Testis (tissue), 3 donors: Measurements from ENCODE around the gene SLC16A13. TPM values are rescaled to one million over a fixed set of nuclear protein-coding genes. Genes with fewer than 3 reads are reported as not detected.
"Not testable (repeated sequence)": the region's sequence is repeated elsewhere in the genome, so short reads cannot be mapped to it uniquely, and the experiment has no call there.

Experiments
- DNase-seq: peaks from one replicate; pipeline ENCODE4 v3.0.0-alpha.2; 2019
- H3K27ac ChIP-seq, 2 donors: fragments of 200-600 bp; sonication (generic); one replicate each; pipeline ENCODE4 v1.5.1; 2019
- H3K27me3 ChIP-seq: fragments of 200-600 bp; sonication (generic); one replicate; pipeline ENCODE4 v1.5.1; 2019
- H3K36me3 ChIP-seq: fragments of 200-600 bp; sonication (generic); one replicate; pipeline ENCODE4 v1.5.1; 2017; ENCODE audit warnings: low read depth; ENCODE audit errors: missing control alignments
- H3K4me1 ChIP-seq: fragments of 200-600 bp; sonication (generic); one replicate; pipeline ENCODE4 v1.5.1; 2019
- H3K4me3 ChIP-seq, 2 donors: fragments of 200-600 bp; sonication (generic); one replicate each; pipeline ENCODE4 v1.5.1; 2017 to 2019
- H3K9me3 ChIP-seq: fragments of 200-600 bp; sonication (generic); one replicate; pipeline ENCODE4 v1.5.1; 2017
- POLR2A ChIP-seq: fragments of 450-650 bp; IDR thresholded peaks from one replicate; pipeline ENCODE4 v1.6.1; 2017; ENCODE audit warnings: antibody characterized with exemption, mild to moderate bottlenecking, moderate library complexity
- WGBS, 2 donors: methylation state at CpG; one replicate each; pipeline ENCODE4 v1.1.5; 2018; 5-methylcytosine and 5-hydroxymethylcytosine counted together
- intact Hi-C: fragments of 100-400 bp; cut with DNase I; formaldehyde crosslinking; loops from one replicate; pipeline ENCODE4 v1.15.1; 2023; ENCODE audit warnings: low total_unique reads
- microRNA counts, 2 donors: library from miRNA; unstranded; fragments of <30 nt; microRNA quantifications; one replicate each; lab custom pipeline; 2016
- polyA plus RNA-seq: library from polyadenylated mRNA; stranded (reverse); fragments of 350-450 nt; fragmentation: Illumina TruSeq; extraction: RNeasy Lipid Tissue Mini Kit (QIAGEN cat#74804); gene quantifications from one replicate; pipeline ENCODE4 v1.2.3, GENCODE V29; 2014; ENCODE audit warnings: low read depth, low replicate concordance; ENCODE audit not compliant: insufficient read depth
- small RNA-seq, 2 donors: library from RNA; depleted of rRNA; stranded (forward); fragments of <200 nt; gene quantifications; one replicate each; pipeline ENCODE3, GENCODE V24; 2016
- total RNA-seq, 2 donors: library from RNA; depleted of rRNA; stranded (reverse); fragments of >200 nt; gene quantifications; one replicate each; pipeline ENCODE4 v1.2.3, GENCODE V29; 2016
- TF ChIP-seq, protein P1 (sequence below), 3 experiments: fragments of 450-650 bp in 2 of 3; fragments of 200-600 bp in 1 of 3; sonication (generic) in 1 of 3; IDR thresholded peaks; one replicate each; pipeline ENCODE4 v1.5.1; 2016 to 2019; ENCODE audit warnings: antibody characterized with exemption in 3 of 3, mild to moderate bottlenecking in 2 of 3, moderate library complexity in 1 of 3

SLC16A13 gene
- total and polyA plus RNA-seq, 3 donors from 2014 or later, result 1.9 to 2.2 (median 2.0) TPM

GRCh38 chr17:7081341-7082062, 45.7 kb downstream of the SLC16A13 start:
- no peak overlapping the region for H3K27ac ChIP-seq
- no peaks in the 10 kb centered on the region for H3K36me3 ChIP-seq
- WGBS, 2 donors, result 91 to 92% methylated on average over 16 of the region's 16 CpGs
- no peak overlapping the region for H3K4me3 ChIP-seq
- no peaks in the 10 kb centered on the region for H3K27me3 ChIP-seq
- H3K4me1 ChIP-seq, result no peaks in the 10 kb centered on the region
- no peaks in the 10 kb centered on the region for H3K9me3 ChIP-seq
- no peak for DNase-seq
- intact Hi-C loops, result no loop called here
- TF ChIP-seq, protein P1, sequence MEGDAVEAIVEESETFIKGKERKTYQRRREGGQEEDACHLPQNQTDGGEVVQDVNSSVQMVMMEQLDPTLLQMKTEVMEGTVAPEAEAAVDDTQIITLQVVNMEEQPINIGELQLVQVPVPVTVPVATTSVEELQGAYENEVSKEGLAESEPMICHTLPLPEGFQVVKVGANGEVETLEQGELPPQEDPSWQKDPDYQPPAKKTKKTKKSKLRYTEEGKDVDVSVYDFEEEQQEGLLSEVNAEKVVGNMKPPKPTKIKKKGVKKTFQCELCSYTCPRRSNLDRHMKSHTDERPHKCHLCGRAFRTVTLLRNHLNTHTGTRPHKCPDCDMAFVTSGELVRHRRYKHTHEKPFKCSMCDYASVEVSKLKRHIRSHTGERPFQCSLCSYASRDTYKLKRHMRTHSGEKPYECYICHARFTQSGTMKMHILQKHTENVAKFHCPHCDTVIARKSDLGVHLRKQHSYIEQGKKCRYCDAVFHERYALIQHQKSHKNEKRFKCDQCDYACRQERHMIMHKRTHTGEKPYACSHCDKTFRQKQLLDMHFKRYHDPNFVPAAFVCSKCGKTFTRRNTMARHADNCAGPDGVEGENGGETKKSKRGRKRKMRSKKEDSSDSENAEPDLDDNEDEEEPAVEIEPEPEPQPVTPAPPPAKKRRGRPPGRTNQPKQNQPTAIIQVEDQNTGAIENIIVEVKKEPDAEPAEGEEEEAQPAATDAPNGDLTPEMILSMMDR (IDR thresholded peaks at IDR 0.05), result no peak
- no peak for TF ChIP-seq POLR2A

DNA sequence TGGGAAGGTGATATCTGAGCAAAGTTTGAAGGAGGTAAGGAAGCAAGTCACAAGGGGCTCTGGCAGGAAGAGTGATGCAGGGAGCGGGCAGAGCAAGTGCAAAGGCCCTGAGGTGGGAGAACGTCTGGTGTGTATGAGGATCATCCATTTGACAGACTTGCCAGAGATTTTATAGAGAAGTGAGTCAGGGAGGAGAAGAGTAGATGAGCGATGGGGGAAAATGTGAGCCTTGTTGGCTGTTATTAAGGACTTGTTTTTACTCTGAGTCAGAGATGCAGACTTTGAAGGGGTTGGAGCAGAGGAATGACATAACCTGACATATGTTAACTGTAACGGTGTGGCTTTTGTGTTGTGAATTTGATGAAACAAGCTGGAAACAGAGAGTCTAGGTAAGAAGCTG, 47.8 kb downstream of the SLC16A13 start:
- H3K4me3 ChIP-seq, result no peak overlapping the region
- WGBS, 2 donors, result 88 to 93% methylated on average over 4 of the region's 4 CpGs
- H3K36me3 ChIP-seq, result no peaks in the 10 kb centered on the region
- no peak for TF ChIP-seq POLR2A
- TF ChIP-seq, protein P1 (IDR thresholded peaks at IDR 0.05), result no peak
- no peaks in the 10 kb centered on the region for H3K9me3 ChIP-seq
- no peaks in the 10 kb centered on the region for H3K4me1 ChIP-seq
- DNase-seq, result no peak
- H3K27ac ChIP-seq, result no peak overlapping the region
- H3K27me3 ChIP-seq, result no peaks in the 10 kb centered on the region
- intact Hi-C loops, result no loop called here

- H3K4me3 ChIP-seq, result no peak overlapping the region
- WGBS, 2 donors, result 64 to 67% methylated on average over 7 of the region's 7 CpGs
- no peaks in the 10 kb centered on the region for H3K36me3 ChIP-seq
- no peak for DNase-seq
- TF ChIP-seq, protein P1 (IDR thresholded peaks at IDR 0.05), result no peak
- H3K4me1 ChIP-seq, result no peaks in the 10 kb centered on the region
- H3K9me3 ChIP-seq, result no peaks in the 10 kb centered on the region
- H3K27ac ChIP-seq, result no peak overlapping the region
- intact Hi-C loops, result no loop called here
- no peaks in the 10 kb centered on the region for H3K27me3 ChIP-seq
Measured at GRCh38 chr17:7084088-7084487, 48.3 kb downstream of the SLC16A13 start.

DNA sequence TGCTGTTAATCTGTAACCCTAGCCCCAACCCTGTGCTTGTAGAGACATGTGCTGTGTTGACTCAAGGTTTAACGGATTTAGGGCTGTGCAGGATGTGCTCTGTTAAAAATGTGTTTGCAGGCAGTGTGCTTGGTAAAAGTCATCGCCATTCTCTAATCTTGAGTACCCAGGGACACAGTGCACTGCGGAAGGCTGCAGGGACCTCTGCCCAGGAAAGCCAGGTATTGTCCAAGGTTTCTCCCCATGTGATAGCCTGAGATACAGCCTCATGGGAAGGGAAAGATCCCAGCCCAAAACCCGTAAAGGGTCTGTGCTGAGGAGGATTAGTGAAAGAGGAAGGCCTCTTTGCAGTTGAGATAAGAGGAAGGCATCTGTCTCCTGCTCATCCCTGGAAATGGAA, 52.6 kb downstream of the SLC16A13 start:
- DNase-seq, H3K4me1 ChIP-seq, H3K27me3 ChIP-seq, H3K36me3 ChIP-seq, H3K9me3 ChIP-seq, H3K27ac ChIP-seq, H3K4me3 ChIP-seq, intact Hi-C loops: not testable (repeated sequence)
- 31 to 49% methylated on average over 4 of the region's 4 CpGs for WGBS, 2 donors

- H3K27ac ChIP-seq, H3K27me3 ChIP-seq, DNase-seq, H3K36me3 ChIP-seq, H3K4me1 ChIP-seq, H3K4me3 ChIP-seq, H3K9me3 ChIP-seq, intact Hi-C loops: not testable (repeated sequence)
- WGBS, 2 donors, result 92 to 94% methylated on average over 6 of the region's 6 CpGs
Measured at GRCh38 chr17:7089570-7089969, 53.8 kb downstream of the SLC16A13 start.

MicroRNAs encoded within 50 kb of the gene (microRNA counts, 767-probe panel; counts per million panel counts)
- microRNA hsa-miR-195-5p (lab: Ali Mortazavi, UCI), result 7,043 to 7,217 counts per million in 2 donors
- microRNA hsa-miR-497-5p (lab: Ali Mortazavi, UCI), result 5,958 to 6,203 counts per million in 2 donors

Small RNAs within 50 kb of the gene (small RNA-seq; reads per million reads assigned to genes)
- 0 reads per million in 2 donors for gene AC120057.1

Other genes with a start within 250 kb of the SLC16A13 start
- 10 to 100 TPM in 1 of 2 donors, 1 to 10 TPM in 1; 7.0 to 15.6 TPM for gene TEKT1, start 204.3 kb upstream of the SLC16A13 start, total RNA-seq
- gene TEKT1, start 204.3 kb upstream of the SLC16A13 start, polyA plus RNA-seq, result 61.3 TPM
- under 1 TPM; 0.24 to 0.25 TPM for gene ALOX12, start 40.0 kb upstream of the SLC16A13 start, total RNA-seq
- 0.50 TPM for gene ALOX12, start 40.0 kb upstream of the SLC16A13 start, polyA plus RNA-seq
- 100 to 1,000 TPM; 208 to 314 TPM for gene RNASEK, start 23.4 kb upstream of the SLC16A13 start, total RNA-seq
- gene RNASEK, start 23.4 kb upstream of the SLC16A13 start, polyA plus RNA-seq, result 317 TPM
- gene BCL6B, start 13.0 kb upstream of the SLC16A13 start, total RNA-seq, result 1 to 10 TPM; 2.5 to 3.5 TPM
- 4.6 TPM for gene BCL6B, start 13.0 kb upstream of the SLC16A13 start, polyA plus RNA-seq
- 1 to 10 TPM in 1 of 2 donors, under 1 TPM in 1; 0.55 to 2.0 TPM for gene SLC16A11, start 8.1 kb downstream of the SLC16A13 start, total RNA-seq
- gene SLC16A11, start 8.1 kb downstream of the SLC16A13 start, polyA plus RNA-seq, result 3.0 TPM
- 1 to 10 TPM; 3.5 to 3.8 TPM for gene CLEC10A, start 44.2 kb downstream of the SLC16A13 start, total RNA-seq
- gene CLEC10A, start 44.2 kb downstream of the SLC16A13 start, polyA plus RNA-seq, result 11.7 TPM
- 1 to 10 TPM in 1 of 2 donors, under 1 TPM in 1; 0.47 to 1.1 TPM for gene ASGR2, start 78.8 kb downstream of the SLC16A13 start, total RNA-seq
- 2.6 TPM for gene ASGR2, start 78.8 kb downstream of the SLC16A13 start, polyA plus RNA-seq
- 10 to 100 TPM; 11.5 to 19.1 TPM for gene ASGR1, start 143.4 kb downstream of the SLC16A13 start, total RNA-seq
- gene ASGR1, start 143.4 kb downstream of the SLC16A13 start, polyA plus RNA-seq, result 21.3 TPM
- 10 to 100 TPM; 26.3 to 49.8 TPM for gene DLG4, start 183.8 kb downstream of the SLC16A13 start, total RNA-seq
- gene DLG4, start 183.8 kb downstream of the SLC16A13 start, polyA plus RNA-seq, result 45.9 TPM
- 100 to 1,000 TPM; 298 to 458 TPM for gene ACADVL, start 183.9 kb downstream of the SLC16A13 start, total RNA-seq
- 334 TPM for gene ACADVL, start 183.9 kb downstream of the SLC16A13 start, polyA plus RNA-seq
- gene DVL2, start 198.5 kb downstream of the SLC16A13 start, total RNA-seq, result 100 to 1,000 TPM in 1 of 2 donors, 10 to 100 TPM in 1; 81.3 to 102 TPM
- 43.6 TPM for gene DVL2, start 198.5 kb downstream of the SLC16A13 start, polyA plus RNA-seq
- gene PHF23, start 203.4 kb downstream of the SLC16A13 start, total RNA-seq, result 10 to 100 TPM; 54.9 to 61.6 TPM
- 53.4 TPM for gene PHF23, start 203.4 kb downstream of the SLC16A13 start, polyA plus RNA-seq
- 100 to 1,000 TPM; 521 to 683 TPM for gene GABARAP, start 206.4 kb downstream of the SLC16A13 start, total RNA-seq
- gene GABARAP, start 206.4 kb downstream of the SLC16A13 start, polyA plus RNA-seq, result 1,171 TPM
- 10 to 100 TPM; 86.4 to 94.0 TPM for gene CTDNEP1, start 215.7 kb downstream of the SLC16A13 start, total RNA-seq
- gene CTDNEP1, start 215.7 kb downstream of the SLC16A13 start, polyA plus RNA-seq, result 138 TPM
- gene ELP5, start 216.2 kb downstream of the SLC16A13 start, total RNA-seq, result 100 to 1,000 TPM; 107 to 123 TPM
- 295 TPM for gene ELP5, start 216.2 kb downstream of the SLC16A13 start, polyA plus RNA-seq
- 1 to 10 TPM; 4.5 to 6.9 TPM for gene CLDN7, start 226.5 kb downstream of the SLC16A13 start, total RNA-seq
- 8.8 TPM for gene CLDN7, start 226.5 kb downstream of the SLC16A13 start, polyA plus RNA-seq
- gene SLC2A4, start 245.7 kb downstream of the SLC16A13 start, total RNA-seq, result 1 to 10 TPM; 4.2 to 6.6 TPM
- 4.7 TPM for gene SLC2A4, start 245.7 kb downstream of the SLC16A13 start, polyA plus RNA-seq